Prostate gland (tissue), 2 donors: Measurements from ENCODE around the gene GLRX.

Experiments used
- CTCF ChIP-seq, 4 experiments: fragments of 200-600 bp in 2 of 4; fragments of 450-650 bp in 2 of 4; sonication (generic) in 2 of 4; IDR thresholded peaks; 1 replicate in 3 of 4; 2 replicates in 1 of 4; pipeline ENCODE4 v1.5.1; 2016 to 2019; ENCODE audit warnings: antibody characterized with exemption in 4 of 4, mild to moderate bottlenecking in 2 of 4, moderate library complexity in 2 of 4
- POLR2A ChIP-seq: fragments of 450-650 bp; IDR thresholded peaks from one replicate; pipeline ENCODE4 v1.6.1; 2016; ENCODE audit warnings: antibody characterized with exemption, mild to moderate bottlenecking
- POLR2AphosphoS5 ChIP-seq: sonication (generic); formaldehyde crosslinking; IDR thresholded peaks from one replicate; pipeline ENCODE4 v1.6.1; 2017; ENCODE audit warnings: antibody characterized with exemption

- TF ChIP-seq CTCF (IDR thresholded peaks at IDR 0.05) (no peak), POLR2A (no peak), POLR2AphosphoS5 (no peak)
These were observed 24.7 kb upstream of the GLRX start for GRCh38 chr5:95847261-95847592.
